Hematopoietic multipotent progenitor cell (in vitro differentiated cells): ENCODE data around the gene RGS5. TPM values are rescaled to one million over a fixed set of nuclear protein-coding genes. Genes with fewer than 3 reads are reported as not detected.

Experiments
- DNase-seq, 3 donors: peaks; one replicate each; pipeline ENCODE4 v3.0.0-alpha.2; 2011 to 2015; ENCODE audit warnings: low read depth in 2 of 3, low spot score in 2 of 3
- total RNA-seq: library from RNA; depleted of rRNA; stranded (reverse); fragments of >200 nt; gene quantifications from one replicate; pipeline ENCODE4 v1.2.3, GENCODE V29; 2012

RGS5 gene
- total RNA-seq, 1 donor = 0.27 TPM

DNA sequence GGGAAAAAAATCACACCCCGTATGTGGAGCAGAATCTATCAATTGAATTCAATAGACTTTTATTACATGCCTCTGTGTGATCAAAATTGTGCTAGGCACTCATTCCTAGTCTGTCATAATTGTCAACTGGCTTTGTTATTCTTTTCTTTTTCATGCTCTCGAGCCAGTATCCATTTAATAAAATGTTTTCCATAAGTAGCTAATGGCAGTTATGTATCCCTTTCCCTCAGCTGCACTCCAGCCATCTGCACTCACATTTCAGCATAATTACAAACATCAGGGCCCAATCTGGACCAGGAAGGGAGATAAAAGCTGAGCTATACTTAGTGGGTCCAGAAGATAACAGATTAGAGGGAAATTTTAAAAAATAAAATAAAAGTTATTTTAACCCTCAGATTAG, 15.9 kb downstream of the RGS5 start:
- DNase-seq = no peak

DNA sequence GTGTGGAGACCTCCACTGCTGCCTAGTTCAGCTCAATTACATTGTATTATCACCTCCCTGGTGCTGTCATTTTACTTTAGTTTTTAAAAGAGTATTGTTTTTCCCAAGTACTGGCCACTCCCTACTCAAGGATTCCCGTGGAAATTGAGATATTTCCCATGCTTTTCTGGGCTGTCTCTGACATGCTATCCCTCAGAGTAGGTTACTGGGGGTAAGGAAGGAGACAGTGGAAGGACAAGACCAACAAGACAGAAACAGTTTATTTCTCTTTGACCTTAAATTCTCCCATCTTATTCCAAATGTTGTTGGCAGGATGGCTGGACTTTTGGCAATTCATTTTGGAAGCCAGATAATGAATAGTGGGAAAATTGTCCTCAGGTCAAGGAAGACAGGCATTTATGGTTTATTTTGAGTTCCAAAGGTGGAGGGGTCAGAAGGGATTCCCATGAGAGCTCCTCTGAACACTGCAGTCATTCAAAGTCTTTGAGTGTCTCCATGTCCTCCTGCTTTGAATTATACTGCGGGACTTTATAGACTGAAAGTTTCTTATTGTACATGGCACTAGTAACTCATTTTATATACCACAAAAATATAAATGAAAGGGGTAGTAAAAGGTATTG, 20.3 kb downstream of the RGS5 start:
- no peak for DNase-seq

DNA sequence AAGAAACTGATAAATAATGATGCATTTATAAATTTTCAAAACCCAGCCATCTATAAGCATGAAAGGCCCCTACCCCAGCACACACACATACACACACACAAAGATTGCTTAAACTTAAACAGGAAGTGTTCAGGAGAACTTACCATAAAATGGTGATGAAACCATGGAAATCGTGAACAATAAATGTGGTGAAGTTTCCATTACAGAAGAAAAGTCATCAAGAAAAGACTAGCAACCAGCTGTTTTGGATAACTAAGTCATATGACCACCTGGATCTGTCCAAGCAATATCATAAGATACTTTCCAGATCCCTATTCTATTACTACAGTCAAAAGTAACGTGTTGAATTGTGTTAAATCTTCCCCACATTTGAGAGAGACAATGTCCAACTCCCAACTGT, 24.1 kb downstream of the RGS5 start:
- peak in 1 of 3 donors; percentile 14 for DNase-seq

DNA sequence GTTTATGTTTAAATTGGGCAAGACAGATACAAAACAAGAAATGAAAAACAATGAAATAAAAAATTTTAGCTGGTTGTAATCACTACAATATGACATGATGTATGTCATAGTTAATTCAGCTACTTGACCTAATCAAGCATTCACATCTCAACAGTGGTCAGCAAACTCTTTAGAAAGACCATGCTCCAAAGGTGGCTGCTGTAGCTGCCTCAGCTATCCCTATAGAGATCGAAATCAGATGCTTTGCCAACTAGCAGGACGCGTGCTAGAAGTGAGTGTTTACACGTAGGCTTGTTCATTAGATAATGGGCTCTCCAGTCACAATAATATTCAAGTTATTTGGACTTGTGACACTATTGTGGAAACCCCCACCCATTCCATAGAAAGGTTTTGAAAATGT, 25.9 kb downstream of the RGS5 start:
- no peak for DNase-seq

DNA sequence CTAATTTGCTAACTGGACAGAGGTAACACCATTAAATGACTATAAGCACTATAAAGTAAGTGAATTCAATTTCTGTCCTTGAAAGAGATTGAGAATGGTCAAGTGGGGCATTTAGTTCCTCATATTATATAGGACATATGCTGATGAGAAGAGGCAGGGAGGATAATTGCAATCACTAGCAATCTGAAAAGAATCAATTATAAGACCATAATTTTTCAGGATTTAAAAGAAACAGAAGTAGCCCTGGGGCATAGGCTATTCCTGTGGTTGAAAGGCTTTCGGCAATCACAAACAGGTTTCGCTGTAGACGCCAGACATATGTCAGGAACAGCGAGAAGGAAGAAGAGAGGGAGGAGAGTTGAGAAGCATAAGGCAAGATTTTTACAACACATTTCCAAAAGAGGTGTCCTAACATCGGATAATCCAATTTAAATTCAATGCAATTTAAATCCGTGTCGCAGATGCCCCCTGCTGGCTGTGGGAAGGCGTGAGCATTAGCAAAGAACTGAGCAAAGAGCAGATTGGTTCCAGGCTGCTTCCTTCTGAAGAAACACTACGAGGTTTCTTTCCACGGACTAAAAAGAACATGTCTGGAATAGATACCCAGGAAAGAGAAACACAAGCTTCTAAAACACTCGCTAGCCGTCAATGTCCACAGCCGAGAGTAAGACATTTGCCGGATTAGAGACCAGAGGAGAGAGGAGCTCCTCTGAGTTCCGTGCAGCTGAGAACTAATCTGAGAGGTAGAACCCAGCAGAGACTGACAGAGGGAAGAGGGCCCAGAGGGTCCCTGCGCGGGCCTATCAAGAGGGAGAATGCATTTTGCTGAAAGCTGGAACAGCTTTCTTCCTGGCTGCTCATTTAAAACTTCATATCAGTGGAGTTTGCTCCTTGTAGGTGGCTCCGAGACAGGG, 27.9 kb downstream of the RGS5 start:
- peak in 2 of 3 donors; percentile 9 to 46 for DNase-seq

DNA sequence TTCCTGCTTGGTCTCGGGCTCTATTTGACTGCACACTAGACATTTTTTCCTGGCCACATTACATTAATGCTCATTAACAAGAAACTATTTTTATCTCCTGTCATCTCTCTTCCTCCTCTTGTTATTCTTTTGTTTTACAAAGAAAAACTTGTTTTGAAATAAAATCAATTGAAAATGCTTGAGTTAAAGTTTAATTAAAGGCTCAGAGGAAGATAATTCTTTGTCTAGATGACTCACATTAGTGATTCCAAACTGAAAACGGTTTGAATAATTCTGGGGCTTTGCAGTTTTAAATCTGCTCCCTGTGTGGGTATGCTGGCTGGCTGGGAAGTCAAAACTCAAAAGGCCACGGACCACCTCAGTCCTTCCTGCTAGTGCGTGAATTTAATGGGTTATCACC, 29.6 kb downstream of the RGS5 start:
- no peak for DNase-seq

DNA sequence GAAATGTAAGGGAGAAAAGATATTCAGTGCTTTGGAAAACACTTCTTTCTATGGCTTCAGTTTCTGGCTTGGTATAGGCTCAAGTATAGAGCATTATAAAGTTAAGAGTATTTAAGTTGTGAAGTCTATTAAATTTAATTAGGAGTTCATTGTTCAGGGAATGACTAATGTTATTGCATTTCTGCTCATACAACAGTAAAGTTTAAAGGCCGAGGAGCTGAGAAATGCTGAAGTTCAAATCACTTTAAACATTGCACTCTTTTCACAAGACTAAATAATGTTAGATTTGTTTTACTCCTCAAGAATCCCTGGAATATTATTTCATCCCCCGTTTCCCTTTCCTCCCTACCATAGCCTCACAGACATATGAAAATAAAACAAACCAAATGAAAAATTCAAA, 30.1 kb downstream of the RGS5 start:
- no peak for DNase-seq

DNA sequence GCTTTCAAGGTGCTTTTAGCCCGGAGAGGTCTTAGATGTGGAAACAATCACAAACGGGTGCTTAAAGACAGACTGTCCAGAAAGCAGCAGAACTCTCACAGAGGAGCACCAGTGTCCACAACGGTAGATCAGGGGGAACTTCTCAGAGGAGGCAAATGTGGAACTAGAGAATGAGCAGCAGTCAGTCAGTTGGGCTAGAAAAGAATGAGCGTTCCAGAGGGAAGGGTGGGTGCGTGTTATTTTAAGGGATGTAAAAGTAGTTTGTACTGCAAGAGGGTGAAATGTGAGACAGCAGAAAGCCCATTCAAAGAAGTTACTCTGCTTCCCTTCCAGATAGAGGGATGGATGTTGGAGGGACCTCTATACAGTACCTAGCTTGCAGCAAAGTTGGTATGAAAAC, 30.9 kb downstream of the RGS5 start:
- no peak for DNase-seq

DNA sequence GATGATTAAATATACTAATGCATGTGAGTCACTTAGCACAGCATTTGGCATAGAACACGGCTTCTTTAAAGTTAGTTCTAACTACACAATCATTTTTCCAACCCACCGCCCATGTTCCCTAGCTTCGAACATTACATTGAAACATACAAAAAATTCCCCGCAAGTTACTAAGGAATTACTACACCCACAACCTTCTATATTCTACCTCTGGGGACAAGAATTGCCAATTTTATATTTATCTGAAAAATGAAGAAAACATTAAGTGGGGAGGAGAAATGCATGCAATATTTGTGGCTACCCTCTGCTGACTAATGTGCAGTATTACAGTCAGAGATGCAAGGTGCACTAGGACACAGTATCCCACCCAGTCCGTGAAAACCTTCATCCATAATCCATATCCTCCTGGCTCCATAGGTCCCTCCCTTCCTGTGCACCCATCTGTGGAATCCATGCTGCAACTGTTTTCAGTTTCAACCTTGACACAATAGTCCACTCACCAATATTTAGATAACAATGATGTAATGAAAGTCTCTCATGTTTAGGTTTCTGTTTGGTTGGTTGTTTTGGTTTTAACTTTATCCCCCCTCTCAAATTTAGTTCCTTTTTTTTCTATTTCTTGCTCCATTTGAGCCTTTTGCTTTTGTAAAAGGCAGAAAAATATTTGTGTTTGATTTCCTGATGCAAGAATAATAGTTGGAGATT, 31.6 kb downstream of the RGS5 start:
- DNase-seq = no peak

DNA sequence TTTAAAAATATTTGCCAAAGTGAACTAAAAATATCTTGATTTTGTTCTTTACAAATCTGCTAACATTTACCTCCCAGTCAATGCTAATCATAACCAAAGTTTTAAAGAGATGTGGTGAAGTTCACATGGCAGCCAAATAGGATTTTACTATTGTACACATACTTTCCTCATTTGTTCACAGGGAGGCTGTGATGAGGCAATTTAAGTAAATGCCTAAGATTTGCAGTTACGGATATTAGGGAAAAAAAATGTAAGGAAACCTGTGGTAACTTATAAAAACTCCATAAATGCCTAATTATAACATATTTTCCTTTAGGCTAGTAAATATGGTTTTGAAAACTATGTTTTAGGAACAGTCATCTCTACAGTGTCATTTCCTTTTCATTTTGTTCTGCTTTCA, 32.4 kb downstream of the RGS5 start:
- no peak for DNase-seq

DNA sequence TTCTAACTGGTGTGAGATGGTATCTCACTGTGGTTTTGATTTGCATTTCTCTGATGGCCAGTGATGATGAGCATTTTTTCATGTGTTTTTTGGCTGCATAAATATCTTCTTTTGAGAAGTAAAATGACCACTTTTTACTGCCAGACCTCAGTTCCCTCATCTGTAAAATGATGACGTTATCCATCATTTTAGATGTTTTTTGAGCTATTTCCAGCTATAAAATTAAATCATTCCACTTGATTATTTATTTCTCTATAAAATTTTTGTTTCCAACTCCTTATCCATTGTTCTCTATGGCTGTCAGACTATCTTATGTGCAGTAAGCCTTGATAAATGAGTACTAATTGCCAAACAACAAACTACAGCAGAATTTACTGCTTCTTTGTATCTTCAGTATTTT, 33.2 kb downstream of the RGS5 start:
- no peak for DNase-seq

DNA sequence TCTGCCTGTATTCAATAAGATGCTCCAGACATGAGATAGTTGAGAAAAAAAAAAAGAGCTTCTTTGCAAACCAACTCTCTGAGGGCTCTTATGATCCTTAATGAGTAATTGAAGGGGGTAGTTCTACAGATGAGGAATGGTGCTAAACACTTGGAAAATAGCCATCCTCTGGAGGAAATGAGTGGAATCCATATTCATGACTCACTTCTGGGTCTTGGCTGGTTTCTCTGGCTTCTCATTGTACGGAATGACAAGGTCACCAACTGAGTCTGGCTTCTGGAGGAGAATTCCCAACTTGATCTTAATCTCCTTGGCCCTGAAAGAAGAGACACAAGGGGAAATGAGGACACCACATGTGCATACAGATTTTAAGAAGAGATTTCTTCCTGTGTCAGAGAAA, 34.7 kb downstream of the RGS5 start:
- no peak for DNase-seq

DNA sequence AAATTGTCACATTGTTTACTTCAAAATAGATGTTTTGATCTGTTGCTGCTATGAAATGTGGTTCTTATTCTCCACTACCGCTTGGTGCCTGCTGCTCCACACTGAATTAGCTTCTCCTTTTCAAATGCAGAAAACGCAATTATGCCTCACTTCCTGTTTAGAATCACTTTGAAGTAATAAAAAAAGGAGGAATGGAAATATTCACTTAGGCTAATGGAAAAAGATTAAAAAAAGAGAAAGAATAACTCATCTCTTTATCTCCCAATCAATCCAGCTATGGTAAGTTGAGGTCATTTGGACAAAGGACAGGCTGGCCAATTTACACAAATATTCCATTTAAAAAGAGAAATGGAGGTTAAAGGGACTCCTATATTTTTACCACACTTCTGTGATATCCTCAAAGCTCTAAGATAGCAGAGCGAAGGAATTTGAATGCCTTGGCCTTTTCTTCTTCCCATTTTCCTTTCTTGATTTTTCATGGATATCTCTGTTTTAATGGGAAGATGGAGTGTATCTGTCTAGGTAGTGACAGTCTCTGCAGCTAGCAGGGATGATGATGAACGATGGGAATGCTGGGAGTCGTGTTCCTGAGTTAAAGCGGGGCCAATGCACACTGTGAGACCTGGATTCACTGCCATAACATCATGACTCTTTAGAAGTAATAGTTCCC, 35.7 kb downstream of the RGS5 start:
- DNase-seq = no peak

DNA sequence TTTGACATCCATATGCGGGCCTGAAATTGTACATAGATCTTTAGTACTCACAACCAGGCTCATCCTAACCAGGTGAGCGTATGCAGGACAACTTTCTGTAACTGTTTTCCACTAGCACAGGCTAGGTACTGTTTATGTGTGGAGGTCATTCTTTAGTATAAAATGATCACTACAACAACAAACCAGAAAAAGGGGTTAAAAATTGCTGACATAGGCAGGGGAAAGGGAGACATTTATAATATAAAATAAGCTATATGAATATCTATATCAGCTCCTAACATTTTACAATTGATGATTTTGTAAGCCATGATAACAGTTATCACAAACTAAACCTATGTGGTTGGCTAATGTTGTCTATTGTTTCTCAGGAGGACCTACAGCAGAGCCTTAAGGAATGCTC, 37.6 kb downstream of the RGS5 start:
- no peak for DNase-seq

DNA sequence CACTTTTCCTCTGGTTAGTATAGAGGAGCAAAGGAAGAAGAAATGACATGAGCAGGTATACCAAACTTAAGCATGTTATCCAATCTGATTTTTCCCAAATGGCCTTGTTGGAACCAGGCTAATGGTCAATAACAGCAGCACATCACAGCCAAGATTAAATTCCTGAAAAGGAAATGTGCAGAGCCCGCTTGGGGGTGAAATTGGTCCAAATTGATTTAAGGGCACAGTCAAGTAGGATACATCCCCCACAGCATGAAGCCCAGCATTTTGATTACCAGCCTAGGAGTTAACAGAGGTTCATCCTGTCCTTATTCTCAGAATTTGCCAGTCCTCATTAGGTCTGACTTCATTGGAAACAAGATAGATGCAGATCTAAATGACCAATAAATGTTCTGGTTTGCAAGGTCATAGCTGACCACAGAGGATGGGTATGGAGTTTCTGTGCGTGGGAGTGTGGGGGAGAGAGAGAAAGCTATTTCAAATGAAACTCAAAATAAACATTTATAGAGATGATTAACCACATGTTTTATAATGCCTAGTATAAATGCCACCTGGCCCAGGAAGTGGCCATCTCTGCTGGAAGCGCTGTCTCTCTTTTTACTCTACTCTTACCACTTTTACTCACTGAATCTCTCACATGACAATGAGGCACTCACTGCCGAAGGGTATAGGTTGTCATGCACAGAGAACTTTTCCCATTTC, 38.7 kb downstream of the RGS5 start:
- no peak for DNase-seq

DNA sequence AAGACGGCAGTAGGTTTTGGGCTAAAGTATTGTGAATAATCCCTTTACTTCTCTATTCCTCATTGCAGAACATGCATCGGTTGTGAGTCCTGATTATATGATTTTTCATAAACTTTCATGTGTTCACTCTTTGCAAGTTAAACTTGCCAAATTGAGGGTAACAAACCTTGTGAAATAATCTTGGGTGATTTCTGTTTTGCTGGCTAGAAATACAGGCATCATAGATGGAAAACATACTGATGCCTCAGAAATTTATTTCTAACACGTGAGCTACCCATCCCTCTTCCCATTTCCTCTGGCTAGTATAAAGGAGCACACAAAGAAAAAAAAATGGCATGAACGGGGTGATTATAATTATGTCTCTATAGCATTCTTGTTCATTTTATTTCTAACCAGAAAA, 39.6 kb downstream of the RGS5 start:
- no peak for DNase-seq

DNA sequence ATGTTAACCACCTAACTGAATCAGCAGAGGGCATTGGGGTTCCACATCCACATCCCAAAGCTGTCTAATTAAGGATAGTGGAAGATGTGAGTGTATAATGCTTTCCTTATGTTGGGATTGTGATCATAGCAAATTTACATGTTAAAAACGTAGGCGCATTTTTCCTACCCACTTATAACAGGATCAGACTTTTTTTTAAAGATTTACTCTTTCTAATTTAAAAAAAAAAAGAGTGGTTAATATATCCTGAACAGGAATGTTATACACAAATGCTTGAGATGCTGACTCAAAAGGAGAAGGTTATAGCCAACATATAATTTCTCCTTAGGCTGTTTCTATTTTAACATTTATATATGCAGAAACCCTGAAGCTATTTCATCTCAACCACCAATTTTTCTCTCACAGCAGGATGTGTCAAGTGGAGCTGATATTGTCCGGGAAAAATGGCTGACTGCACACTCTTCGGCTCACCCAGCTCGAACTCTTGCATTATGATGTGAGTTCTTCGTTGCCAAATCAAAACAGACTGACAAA, 40.3 kb downstream of the RGS5 start:
- no peak for DNase-seq

DNA sequence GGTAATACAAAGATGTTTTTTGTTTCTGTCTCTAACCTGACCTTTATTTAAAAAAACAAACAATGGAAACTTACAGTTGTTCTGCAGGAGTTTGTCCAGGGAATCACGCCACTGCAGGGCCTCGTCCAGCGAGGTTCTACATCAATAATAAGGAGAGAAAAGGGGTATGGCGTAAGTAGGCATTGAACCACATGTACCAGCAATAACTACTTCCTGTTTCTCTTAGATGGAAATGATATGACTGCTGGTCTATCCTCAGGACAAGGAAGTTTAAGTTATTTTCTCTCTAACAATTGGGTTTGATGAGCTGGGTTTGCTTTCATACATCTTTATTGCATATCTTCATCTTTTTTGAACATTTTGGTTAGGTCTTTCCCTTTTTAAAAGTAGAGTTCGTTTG, 40.9 kb downstream of the RGS5 start:
- peak in 1 of 3 donors; percentile 4 for DNase-seq

DNA sequence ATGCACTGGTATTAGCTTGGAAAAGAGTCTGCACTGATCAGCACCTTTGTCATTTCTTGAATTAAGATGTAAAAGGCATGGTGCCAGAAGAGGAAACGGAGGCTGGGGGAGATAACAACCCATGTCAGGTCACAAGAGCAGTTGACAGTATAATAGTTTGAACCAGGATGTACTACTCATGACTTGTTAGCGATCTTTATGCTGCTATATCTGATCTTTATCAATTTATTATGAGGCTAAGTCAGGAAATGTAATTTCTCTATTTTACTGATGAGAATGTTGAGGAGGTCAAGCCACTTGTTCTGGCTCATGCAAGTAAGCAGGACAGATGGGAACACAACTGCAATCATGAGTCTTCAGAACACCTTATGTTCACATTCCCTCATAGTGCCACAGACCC, 41.4 kb downstream of the RGS5 start:
- no peak for DNase-seq

DNA sequence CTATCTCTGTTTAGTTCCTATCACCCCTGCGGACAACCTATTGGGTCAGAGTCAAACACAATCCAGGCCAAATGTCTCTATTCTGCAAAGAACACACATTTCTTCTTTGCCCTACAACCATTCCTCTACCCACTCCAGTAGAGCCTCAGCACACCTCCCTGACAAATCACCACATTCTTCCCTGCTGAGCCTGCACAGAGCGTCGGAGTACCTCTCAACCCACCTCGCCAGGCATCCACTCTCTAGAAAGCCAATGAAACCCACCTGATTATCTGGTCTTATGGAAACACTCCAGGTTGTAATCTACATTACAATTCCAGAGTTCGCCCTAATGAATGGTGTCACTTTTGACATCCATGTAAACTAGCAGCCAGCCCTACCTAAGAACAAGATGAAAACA, 47.1 kb downstream of the RGS5 start:
- DNase-seq = no peak
